ENCODE results near the gene RABAC1.

DNA sequence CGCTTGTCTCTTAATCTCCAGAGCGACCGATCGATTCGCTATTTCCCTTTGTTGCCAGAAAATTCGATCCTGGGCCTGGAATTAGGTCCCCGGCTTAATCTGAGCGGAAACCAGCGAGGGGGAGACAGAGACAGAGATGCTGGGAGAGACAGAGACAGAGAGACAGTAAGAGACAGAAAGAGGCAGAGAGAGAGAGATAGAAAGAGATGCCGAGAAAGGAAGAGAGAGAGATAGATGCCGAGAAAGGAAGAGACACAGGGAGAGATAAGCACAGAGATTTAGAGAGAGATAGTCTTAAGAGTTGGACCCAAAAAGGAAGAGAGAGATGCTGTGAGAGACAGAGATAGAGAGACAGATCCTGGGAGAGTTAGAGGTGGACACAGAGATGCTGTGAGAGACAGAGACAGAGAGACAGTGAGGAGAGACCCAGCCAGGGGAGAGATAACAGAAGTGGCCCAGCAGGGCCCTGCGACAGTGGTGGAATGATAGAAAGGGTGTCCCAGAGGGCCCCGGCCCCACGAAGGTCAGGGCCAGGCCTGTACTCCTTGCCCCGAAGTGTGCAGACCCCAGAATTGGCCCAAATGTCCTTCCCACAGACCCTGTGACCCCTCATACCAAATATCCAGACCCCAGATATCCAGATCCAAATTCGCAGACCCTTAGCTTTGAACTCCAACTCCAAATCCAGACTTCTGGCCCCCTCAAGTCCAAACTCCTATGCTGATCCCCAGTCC is 32.2 kb downstream of the RABAC1 start:
- TF ChIP-seq POLR2AphosphoS5 (IDR thresholded peaks at IDR 0.05; ENCODE audit: low read depth) (no peak), EZH2 (IDR thresholded peaks at IDR 0.05; ENCODE audit: low read depth, unreplicated experiment) (peak; percentile 82)
- TF ChIP-seq, protein P1, sequence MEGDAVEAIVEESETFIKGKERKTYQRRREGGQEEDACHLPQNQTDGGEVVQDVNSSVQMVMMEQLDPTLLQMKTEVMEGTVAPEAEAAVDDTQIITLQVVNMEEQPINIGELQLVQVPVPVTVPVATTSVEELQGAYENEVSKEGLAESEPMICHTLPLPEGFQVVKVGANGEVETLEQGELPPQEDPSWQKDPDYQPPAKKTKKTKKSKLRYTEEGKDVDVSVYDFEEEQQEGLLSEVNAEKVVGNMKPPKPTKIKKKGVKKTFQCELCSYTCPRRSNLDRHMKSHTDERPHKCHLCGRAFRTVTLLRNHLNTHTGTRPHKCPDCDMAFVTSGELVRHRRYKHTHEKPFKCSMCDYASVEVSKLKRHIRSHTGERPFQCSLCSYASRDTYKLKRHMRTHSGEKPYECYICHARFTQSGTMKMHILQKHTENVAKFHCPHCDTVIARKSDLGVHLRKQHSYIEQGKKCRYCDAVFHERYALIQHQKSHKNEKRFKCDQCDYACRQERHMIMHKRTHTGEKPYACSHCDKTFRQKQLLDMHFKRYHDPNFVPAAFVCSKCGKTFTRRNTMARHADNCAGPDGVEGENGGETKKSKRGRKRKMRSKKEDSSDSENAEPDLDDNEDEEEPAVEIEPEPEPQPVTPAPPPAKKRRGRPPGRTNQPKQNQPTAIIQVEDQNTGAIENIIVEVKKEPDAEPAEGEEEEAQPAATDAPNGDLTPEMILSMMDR (conservative IDR thresholded peaks at IDR 0.05; ENCODE audit: low read depth in 2 of 2) = no peak
